ENCODE measurements around the gene DPH6. TPM values are rescaled to one million over a fixed set of nuclear protein-coding genes. Genes with fewer than 3 reads are reported as not detected.
"Not testable (repeated sequence)": the region's sequence is repeated elsewhere in the genome, so short reads cannot be mapped to it uniquely, and the experiment has no call there.

The DPH6 gene
- total and polyA plus RNA-seq, 2 experiments from 2014 or later: 7.8 to 9.8 TPM

GRCh38 chr15:35445891-35446290 is 100.1 kb downstream of the DPH6 start:
- H3K36me3 ChIP-seq: no peaks in the 10 kb centered on the region
- no peak for TF ChIP-seq CTCF (IDR thresholded peaks at IDR 0.05; ENCODE audit: low read depth, low read length)
- no peaks in the 10 kb centered on the region for H3K27me3 ChIP-seq
- no peaks in the 10 kb centered on the region for H3K9me3 ChIP-seq (ENCODE audit: low read depth)
- H3K4me3 ChIP-seq: no peak overlapping the region
- H3K4me1 ChIP-seq (ENCODE audit: low read depth): no peaks in the 10 kb centered on the region
- DNase-seq (ENCODE audit: low read depth in 1 of 2, low spot score in 1 of 2): no peak
- H3K27ac ChIP-seq: no peak overlapping the region

GRCh38 chr15:35444557-35445204 is 101.3 kb downstream of the DPH6 start:
- no peak overlapping the region for H3K4me3 ChIP-seq
- TF ChIP-seq CTCF (IDR thresholded peaks at IDR 0.05; ENCODE audit: low read depth, low read length): peak; percentile 82
- no peak overlapping the region for H3K27ac ChIP-seq
- H3K27me3 ChIP-seq: no peaks in the 10 kb centered on the region
- no peaks in the 10 kb centered on the region for H3K36me3 ChIP-seq
- H3K9me3 ChIP-seq (ENCODE audit: low read depth): no peaks in the 10 kb centered on the region
- DNase-seq (ENCODE audit: low read depth in 1 of 2, low spot score in 1 of 2): peak; percentile 61 to 71
- H3K4me1 ChIP-seq (ENCODE audit: low read depth): no peaks in the 10 kb centered on the region

GRCh38 chr15:35443376-35443775 is 102.6 kb downstream of the DPH6 start:
- peak overlapping the region; percentile 32 for H3K27ac ChIP-seq
- no peak for TF ChIP-seq CTCF (IDR thresholded peaks at IDR 0.05; ENCODE audit: low read depth, low read length)
- no peaks in the 10 kb centered on the region for H3K9me3 ChIP-seq (ENCODE audit: low read depth)

GRCh38 chr15:35442742-35443141 is 103.2 kb downstream of the DPH6 start:
- H3K4me3 ChIP-seq: no peak overlapping the region
- H3K9me3 ChIP-seq (ENCODE audit: low read depth): no peaks in the 10 kb centered on the region
- no peak overlapping the region for H3K27ac ChIP-seq
- no peaks in the 10 kb centered on the region for H3K4me1 ChIP-seq (ENCODE audit: low read depth)
- no peaks in the 10 kb centered on the region for H3K36me3 ChIP-seq
- DNase-seq (ENCODE audit: low read depth in 1 of 2, low spot score in 1 of 2): no peak
- TF ChIP-seq CTCF (IDR thresholded peaks at IDR 0.05; ENCODE audit: low read depth, low read length): no peak
- H3K27me3 ChIP-seq: no peaks in the 10 kb centered on the region

More at GRCh38 chr15:35443376-35443775, 102.6 kb downstream of the DPH6 start:
- no peak for DNase-seq (ENCODE audit: low read depth in 1 of 2, low spot score in 1 of 2)
- H3K4me1 ChIP-seq (ENCODE audit: low read depth): no peaks in the 10 kb centered on the region
- no peaks in the 10 kb centered on the region for H3K27me3 ChIP-seq
- no peaks in the 10 kb centered on the region for H3K36me3 ChIP-seq
- H3K4me3 ChIP-seq: no peak overlapping the region

GRCh38 chr15:35441279-35441678 is 104.7 kb downstream of the DPH6 start:
- not testable (repeated sequence) for H3K36me3 ChIP-seq; H3K27me3 ChIP-seq; H3K27ac ChIP-seq; H3K9me3 ChIP-seq (ENCODE audit: low read depth); H3K4me3 ChIP-seq; H3K4me1 ChIP-seq (ENCODE audit: low read depth); DNase-seq (ENCODE audit: low read depth in 1 of 2, low spot score in 1 of 2)

GRCh38 chr15:35440265-35440664 is 105.7 kb downstream of the DPH6 start:
- no peak overlapping the region for H3K27ac ChIP-seq
- TF ChIP-seq CTCF (IDR thresholded peaks at IDR 0.05; ENCODE audit: low read depth, low read length): no peak
- H3K27me3 ChIP-seq: no peaks in the 10 kb centered on the region
- H3K4me1 ChIP-seq (ENCODE audit: low read depth): no peaks in the 10 kb centered on the region
- H3K36me3 ChIP-seq: no peaks in the 10 kb centered on the region
- DNase-seq (ENCODE audit: low read depth in 1 of 2, low spot score in 1 of 2): no peak
- no peaks in the 10 kb centered on the region for H3K9me3 ChIP-seq (ENCODE audit: low read depth)
- H3K4me3 ChIP-seq: no peak overlapping the region
